Hematopoietic multipotent progenitor cell treated with erythropoietin and hydrocortisone succinate and interleukin-3 and kit ligand, for 17 days (in vitro differentiated cells): ENCODE results near the gene OR5K2.

Experiments
- DNase-seq: peaks from one replicate; pipeline ENCODE4 v3.0.0-alpha.2; 2015; ENCODE audit warnings: low spot score

Gene OR5K2

DNA sequence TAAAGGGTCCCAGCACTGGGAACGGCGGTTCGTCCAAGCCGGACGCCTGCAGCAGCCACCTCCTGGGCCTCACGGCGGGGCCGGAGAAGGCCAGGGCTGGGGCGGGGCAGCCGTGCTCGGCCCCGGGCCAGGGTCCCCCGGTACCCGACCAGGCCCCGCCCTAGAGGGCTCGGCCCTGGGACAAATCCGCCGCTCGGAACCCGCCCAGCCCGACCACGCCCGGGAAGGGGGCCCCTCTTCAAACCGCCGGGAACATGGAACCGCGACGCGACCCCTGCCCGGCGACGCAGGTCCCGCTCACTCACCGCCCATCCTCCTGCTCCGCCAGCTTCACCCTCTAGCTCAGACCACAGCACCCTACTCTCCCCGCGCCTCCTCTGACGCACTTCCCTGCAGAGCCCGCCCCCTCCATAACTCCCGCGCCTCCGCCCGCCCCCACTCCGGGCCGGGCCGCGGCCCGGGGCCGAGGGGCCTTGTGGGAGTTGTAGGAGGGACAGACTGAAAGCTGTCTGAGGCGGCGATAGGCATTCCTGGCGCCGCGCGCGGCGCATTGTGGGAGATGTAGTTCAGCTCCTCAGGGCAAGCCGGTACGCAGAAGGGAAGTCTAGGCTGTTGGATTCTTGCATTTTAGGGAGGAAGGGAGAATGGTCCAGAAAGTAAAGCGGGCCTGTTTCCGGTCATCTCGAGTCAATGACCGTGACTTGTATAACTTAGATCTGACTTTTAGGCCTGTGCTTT is 25.2 kb downstream of the OR5K2 start, which contains the start of gene CLDND1:
TSS of gene CLDND1 (minus strand) at position 359 of the 738 bp plus-strand sequence. CDS start 1,478 bp downstream, outside the sequence.
- DNase-seq: peak; percentile 94

GRCh38 chr3:98525494-98525893 is 28.0 kb downstream of the OR5K2 start:
- no peak for DNase-seq

DNA sequence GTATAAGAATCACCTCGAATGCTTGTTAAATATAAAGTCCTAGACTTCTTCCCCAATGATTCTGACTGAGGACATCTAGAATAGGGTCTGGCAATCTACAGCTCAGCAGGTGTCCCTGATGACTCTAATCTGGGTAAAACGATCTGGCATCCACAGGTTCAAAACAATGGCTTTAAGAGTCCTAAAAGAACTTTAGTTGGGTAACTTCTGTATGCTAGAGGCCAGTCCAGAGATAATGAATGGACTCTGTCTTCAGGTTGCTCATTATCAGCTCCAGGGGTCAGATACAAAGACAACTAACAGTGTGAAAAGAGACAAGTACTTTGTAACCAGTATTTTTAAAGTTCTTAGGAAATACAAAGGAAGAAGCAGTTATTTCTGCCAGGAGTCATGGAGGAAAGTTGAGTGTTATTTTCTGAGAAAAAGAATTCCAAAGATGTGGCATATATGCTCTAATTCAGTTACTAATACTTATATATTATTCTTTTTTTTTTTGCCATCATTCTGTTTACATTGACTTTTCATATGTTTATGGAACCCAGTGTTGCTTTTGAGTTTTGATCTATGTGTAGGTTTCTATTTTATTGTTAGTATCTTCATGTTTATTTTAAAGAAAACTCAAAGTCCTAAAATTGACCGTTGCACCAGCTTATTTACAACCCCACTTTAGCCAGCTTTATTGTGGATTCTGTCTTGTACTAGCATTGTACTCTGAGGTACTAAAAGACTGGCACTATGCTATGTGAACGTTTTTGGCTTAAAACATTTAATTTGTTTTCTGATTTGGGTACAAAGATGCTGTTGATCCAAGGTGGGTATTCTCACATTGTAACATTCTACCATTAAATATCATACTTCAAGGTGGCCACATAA is 31.2 kb downstream of the OR5K2 start:
- no peak for DNase-seq

DNA sequence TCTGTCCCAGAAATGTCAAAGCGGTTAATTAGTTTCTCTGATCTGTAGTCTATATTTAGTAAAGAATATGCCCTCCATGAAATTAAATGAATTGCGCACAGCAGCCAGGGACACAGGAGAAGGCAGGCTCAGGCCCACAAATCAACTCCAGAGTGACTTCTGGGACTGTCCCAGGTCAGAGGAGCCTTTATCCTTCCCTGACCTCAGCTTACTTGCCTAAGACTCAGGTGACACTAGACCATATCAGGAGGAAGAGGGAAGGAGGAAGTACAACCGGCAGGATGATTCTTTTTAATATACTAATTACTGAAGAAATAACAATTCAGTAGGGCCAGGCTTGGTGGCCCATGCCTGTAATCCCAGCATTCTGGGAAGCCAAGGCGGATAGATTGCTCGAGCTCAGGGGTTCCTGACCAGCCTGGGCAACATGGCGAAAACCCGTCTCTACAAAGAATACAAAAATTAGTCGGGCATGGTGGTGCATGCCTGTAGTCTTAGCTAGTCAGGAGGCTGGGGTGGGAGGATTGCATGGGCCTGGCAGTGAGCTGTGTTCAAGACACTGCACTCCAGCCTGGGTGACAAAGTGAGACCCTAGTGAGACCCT is 32.5 kb downstream of the OR5K2 start:
- no peak for DNase-seq

DNA sequence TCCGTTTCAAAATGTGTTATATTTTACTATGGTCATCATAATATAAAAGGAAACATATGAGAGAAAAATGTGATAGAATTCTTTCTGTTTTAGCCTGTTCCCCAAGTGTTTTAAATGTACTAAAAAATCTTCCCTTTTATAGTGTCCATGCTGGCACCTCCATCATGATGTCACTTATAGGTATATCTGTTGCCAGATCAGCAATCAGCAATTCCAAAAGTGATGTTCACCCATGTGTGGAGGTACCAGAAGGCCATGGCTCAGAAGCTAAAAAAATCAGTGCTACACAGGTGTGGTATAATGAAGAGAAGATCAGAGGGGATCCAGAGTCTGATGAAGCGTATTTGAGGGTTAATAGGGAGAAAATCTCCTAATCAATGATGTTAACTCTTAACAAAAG is 33.2 kb downstream of the OR5K2 start:
- no peak for DNase-seq

- no peak for DNase-seq
Measured at GRCh38 chr3:98531622-98532274, 34.3 kb downstream of the OR5K2 start, which contains the start of gene GPR15. Gene GPR15, plus strand, starts transcription at chr3:98531978. Its CDS starts 56 bp downstream, at chr3:98532034.

DNA sequence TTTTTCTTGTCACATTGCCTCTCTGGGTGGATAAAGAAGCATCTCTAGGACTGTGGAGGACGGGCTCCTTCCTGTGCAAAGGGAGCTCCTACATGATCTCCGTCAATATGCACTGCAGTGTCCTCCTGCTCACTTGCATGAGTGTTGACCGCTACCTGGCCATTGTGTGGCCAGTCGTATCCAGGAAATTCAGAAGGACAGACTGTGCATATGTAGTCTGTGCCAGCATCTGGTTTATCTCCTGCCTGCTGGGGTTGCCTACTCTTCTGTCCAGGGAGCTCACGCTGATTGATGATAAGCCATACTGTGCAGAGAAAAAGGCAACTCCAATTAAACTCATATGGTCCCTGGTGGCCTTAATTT is 34.8 kb downstream of the OR5K2 start:
- no peak for DNase-seq

GRCh38 chr3:98532709-98533571 is 35.5 kb downstream of the OR5K2 start:
- DNase-seq: no peak

- DNase-seq: no peak
Measured at GRCh38 chr3:98534168-98534567, 36.7 kb downstream of the OR5K2 start.

GRCh38 chr3:98534734-98535133 is 37.3 kb downstream of the OR5K2 start:
- DNase-seq: no peak

GRCh38 chr3:98536456-98537017 is 39.1 kb downstream of the OR5K2 start:
- no peak for DNase-seq

- no peak for DNase-seq
Measured at GRCh38 chr3:98540346-98540745, 42.9 kb downstream of the OR5K2 start.

DNA sequence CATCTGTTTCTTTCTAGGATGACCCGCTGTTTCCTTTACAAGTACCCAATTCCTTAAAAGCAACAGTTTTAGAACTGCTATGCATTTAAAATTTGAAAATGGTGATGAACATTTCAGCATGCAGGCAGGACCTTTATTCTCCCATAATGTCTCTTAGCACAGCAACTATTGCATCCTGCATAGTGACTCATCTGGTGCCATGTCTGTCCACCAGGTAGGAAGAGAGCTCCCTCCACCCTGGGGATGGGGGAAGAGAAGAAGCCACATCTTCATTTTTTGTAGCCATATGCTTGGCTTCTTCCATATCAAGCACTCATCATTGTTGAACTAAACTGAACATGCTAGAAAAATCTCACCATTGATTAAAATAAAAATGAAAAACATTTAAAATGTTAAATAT is 44.2 kb downstream of the OR5K2 start:
- no peak for DNase-seq

DNA sequence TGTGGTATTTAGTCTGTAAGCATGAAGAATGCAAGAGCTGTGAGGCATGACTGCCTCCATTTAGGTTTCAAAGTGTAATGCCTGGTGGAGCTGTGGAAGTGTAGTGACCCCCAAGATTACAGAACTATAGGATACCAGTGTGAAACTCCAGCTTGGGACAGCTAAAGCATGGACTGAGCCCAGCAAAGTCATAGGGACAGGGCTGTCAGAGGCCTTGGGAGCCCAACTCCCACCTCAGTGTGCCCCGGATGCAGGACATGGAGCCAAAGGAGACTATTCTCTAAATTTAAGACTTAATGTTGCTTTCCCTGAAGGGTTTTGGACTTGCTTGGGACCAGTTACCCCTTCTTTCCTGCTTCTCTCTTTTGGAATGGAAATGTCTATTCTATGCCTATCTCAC is 45.1 kb downstream of the OR5K2 start:
- DNase-seq: no peak

GRCh38 chr3:98545940-98546339 is 48.5 kb downstream of the OR5K2 start:
- DNase-seq: no peak
